Measurements from ENCODE around the gene FAM227A.
"Not testable (repeated sequence)": the region's sequence is repeated elsewhere in the genome, so short reads cannot be mapped to it uniquely, and the experiment has no call there.

The FAM227A gene

DNA sequence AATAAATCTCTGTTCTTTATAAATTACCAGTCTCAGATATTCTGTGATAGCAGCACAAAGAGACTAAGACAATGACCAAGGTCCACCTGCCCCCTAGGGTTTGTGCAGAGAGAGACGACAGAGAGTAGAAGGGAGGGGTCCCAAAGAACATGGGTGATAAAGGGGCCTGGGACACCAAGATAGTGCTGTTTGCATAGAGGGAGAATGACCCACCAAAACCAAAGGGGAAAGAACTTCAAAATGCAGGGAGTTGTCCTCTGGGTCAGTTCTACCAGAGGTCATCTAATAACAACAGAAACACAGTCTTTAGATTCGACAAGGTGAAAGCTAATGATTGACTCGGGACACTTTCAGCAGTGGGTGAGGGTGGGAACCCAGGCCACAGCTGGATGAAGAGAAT is 23.7 kb downstream of the FAM227A start:
- Histone ChIP-seq H3K27ac (ENCODE audit: insufficient read depth, low read depth, low read length, poor library complexity, severe bottlenecking) (no peak overlapping the region), H3K4me1 (ENCODE audit: control insufficient read depth, insufficient read depth, low read length) (no peaks in the 10 kb centered on the region), H3K36me3 (ENCODE audit: control insufficient read depth, insufficient read depth, low read length) (peaks cover 25% of the 10 kb centered on the region), H3K9me3 (ENCODE audit: control insufficient read depth, low read length) (no peaks in the 10 kb centered on the region), H3K4me3 (ENCODE audit: insufficient read depth, low read depth, low read length) (no peak overlapping the region), H3K27me3 (ENCODE audit: control insufficient read depth, insufficient read depth, low read length, poor library complexity, severe bottlenecking) (no peaks in the 10 kb centered on the region)
- 87 to 95% methylated on average over 3 of the region's 3 CpGs for WGBS, 2 experiments

DNA sequence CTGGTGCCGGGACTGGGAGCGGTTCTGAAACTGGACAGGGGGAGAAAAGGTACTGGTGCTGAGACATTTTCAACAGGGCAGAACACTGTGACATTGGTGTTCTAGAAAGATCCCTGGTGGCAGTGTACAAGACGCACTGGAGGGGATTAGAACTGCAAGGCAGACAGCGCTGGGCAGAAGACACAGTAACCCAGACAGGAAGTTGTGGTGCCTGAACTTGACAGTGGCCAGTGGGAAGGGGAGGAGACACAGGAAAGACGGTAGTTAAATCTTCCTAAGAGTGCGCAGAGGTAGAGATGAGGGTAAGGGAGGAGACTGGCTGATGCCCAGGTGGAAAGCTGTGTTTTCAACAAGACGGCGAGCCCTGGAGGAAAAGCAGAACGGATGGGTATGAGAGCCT is 24.5 kb downstream of the FAM227A start:
- no peaks in the 10 kb centered on the region for H3K9me3 ChIP-seq (ENCODE audit: control insufficient read depth, low read length)
- H3K27ac ChIP-seq (ENCODE audit: insufficient read depth, low read depth, low read length, poor library complexity, severe bottlenecking), result no peak overlapping the region
- no peaks in the 10 kb centered on the region for H3K27me3 ChIP-seq (ENCODE audit: control insufficient read depth, insufficient read depth, low read length, poor library complexity, severe bottlenecking)
- 94% methylated on average over 9 of the region's 9 CpGs for WGBS, 2 experiments
- peaks cover 23% of the 10 kb centered on the region for H3K36me3 ChIP-seq (ENCODE audit: control insufficient read depth, insufficient read depth, low read length)
- no peaks in the 10 kb centered on the region for H3K4me1 ChIP-seq (ENCODE audit: control insufficient read depth, insufficient read depth, low read length)
- no peak overlapping the region for H3K4me3 ChIP-seq (ENCODE audit: insufficient read depth, low read depth, low read length)

DNA sequence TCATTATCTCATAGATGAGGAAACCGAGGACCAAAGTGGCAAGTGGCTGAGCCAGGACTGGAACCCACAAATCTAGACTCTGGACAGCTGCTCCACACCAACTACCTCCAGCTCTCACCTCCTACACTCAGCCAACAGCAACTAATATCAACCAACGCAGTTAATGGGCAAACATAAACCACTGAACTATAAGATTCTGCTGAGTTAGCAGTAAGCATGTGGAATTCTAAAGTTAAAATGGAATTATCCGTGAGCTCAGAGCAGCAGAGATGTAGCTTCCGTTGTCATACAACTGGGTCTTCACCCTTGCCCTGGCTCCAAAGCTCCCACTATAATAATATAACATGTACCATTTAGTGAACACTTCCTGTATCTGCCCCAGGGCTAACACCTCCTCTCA is 27.1 kb downstream of the FAM227A start:
- H3K4me1 ChIP-seq (ENCODE audit: control insufficient read depth, insufficient read depth, low read length), result no peaks in the 10 kb centered on the region
- H3K9me3 ChIP-seq (ENCODE audit: control insufficient read depth, low read length), result no peaks in the 10 kb centered on the region
- peaks cover 10% of the 10 kb centered on the region for H3K36me3 ChIP-seq (ENCODE audit: control insufficient read depth, insufficient read depth, low read length)
- WGBS, 2 experiments, result 91 to 96% methylated on average over 4 of the region's 4 CpGs
- H3K27me3 ChIP-seq (ENCODE audit: control insufficient read depth, insufficient read depth, low read length, poor library complexity, severe bottlenecking), result no peaks in the 10 kb centered on the region
- no peak overlapping the region for H3K4me3 ChIP-seq (ENCODE audit: insufficient read depth, low read depth, low read length)
- no peak overlapping the region for H3K27ac ChIP-seq (ENCODE audit: insufficient read depth, low read depth, low read length, poor library complexity, severe bottlenecking)

DNA sequence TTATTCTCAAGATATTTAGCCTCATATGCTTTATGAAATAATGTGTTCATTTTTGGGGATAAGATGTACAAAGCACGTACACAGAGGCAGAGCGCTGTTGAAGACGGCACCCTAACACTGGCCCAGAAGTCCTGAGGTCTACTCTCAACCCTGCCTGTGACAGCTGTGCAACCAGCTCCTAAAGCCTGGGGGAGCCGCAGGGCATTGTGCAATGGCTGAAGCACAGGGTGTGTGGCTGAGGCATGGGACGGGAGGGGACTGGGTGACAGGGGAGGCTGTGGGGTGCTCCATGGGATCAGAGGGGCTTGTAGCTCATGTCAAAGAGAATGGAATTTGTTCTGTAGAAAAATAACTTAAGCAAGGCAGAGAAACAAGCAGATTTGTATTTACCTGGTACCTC is 27.7 kb downstream of the FAM227A start:
- H3K36me3 ChIP-seq (ENCODE audit: control insufficient read depth, insufficient read depth, low read length), result peaks cover 10% of the 10 kb centered on the region

DNA sequence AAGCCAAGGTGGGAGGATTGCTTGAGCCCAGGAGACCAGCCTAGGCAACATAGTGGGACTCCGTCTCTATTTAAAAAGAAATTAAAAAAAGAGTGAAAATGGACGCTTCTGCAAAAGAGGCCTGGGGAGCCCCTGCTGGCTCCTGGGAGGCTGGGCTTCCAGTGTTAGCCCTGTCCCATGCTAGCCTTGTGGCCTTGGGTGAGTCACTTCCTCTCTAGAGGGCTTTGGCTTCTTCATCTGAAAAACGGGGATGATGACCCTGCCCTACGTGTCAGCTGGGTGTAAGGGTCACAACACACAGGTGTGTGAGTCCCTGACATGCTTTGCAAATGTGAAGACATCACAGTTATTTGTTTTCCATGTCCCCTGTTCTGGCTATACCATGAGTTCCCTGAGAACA is 32.8 kb downstream of the FAM227A start:
- Histone ChIP-seq H3K36me3 (ENCODE audit: control insufficient read depth, insufficient read depth, low read length) (peaks cover 15% of the 10 kb centered on the region), H3K9me3 (ENCODE audit: control insufficient read depth, low read length) (no peaks in the 10 kb centered on the region), H3K27me3 (ENCODE audit: control insufficient read depth, insufficient read depth, low read length, poor library complexity, severe bottlenecking) (no peaks in the 10 kb centered on the region), H3K4me3 (ENCODE audit: insufficient read depth, low read depth, low read length) (no peak overlapping the region), H3K27ac (ENCODE audit: insufficient read depth, low read depth, low read length, poor library complexity, severe bottlenecking) (no peak overlapping the region), H3K4me1 (ENCODE audit: control insufficient read depth, insufficient read depth, low read length) (no peaks in the 10 kb centered on the region)
- 90 to 91% methylated on average over 4 of the region's 4 CpGs for WGBS, 2 experiments

More for the DNA sequence above, 27.7 kb downstream of the FAM227A start:
- whole genome bisulfite sequencing, 2 experiments, result 92 to 95% methylated on average over 5 of the region's 5 CpGs
- H3K9me3 ChIP-seq (ENCODE audit: control insufficient read depth, low read length), result no peaks in the 10 kb centered on the region
- H3K4me3 ChIP-seq (ENCODE audit: insufficient read depth, low read depth, low read length), result no peak overlapping the region
- no peak overlapping the region for H3K27ac ChIP-seq (ENCODE audit: insufficient read depth, low read depth, low read length, poor library complexity, severe bottlenecking)
- H3K4me1 ChIP-seq (ENCODE audit: control insufficient read depth, insufficient read depth, low read length), result no peaks in the 10 kb centered on the region
- H3K27me3 ChIP-seq (ENCODE audit: control insufficient read depth, insufficient read depth, low read length, poor library complexity, severe bottlenecking), result no peaks in the 10 kb centered on the region

DNA sequence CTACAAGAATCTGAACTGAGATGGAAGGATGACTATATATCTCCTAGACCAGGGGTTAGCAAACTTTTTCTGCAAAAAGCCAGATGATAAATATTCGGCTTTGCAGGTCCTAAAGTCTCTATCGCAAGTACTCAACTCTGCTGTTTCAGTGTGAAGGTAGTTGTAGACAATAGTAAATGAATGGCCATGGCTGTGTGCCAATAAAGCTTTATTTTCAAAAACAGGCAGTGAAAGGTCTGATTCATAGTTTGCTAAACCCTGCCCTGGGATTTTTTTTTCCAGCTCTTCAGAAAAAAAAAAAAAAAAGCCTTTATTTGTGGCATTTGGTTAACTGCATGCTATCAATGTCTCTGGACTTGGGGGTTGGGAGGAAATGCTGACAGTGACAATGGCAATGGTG is 37.5 kb downstream of the FAM227A start:
- WGBS, 2 experiments, result 95 to 97% methylated on average over 2 of the region's 2 CpGs
- no peak overlapping the region for H3K27ac ChIP-seq (ENCODE audit: insufficient read depth, low read depth, low read length, poor library complexity, severe bottlenecking)
- H3K4me3 ChIP-seq (ENCODE audit: insufficient read depth, low read depth, low read length), result no peak overlapping the region
- no peaks in the 10 kb centered on the region for H3K9me3 ChIP-seq (ENCODE audit: control insufficient read depth, low read length)
- no peaks in the 10 kb centered on the region for H3K4me1 ChIP-seq (ENCODE audit: control insufficient read depth, insufficient read depth, low read length)
- H3K27me3 ChIP-seq (ENCODE audit: control insufficient read depth, insufficient read depth, low read length, poor library complexity, severe bottlenecking), result no peaks in the 10 kb centered on the region
- peaks cover 24% of the 10 kb centered on the region for H3K36me3 ChIP-seq (ENCODE audit: control insufficient read depth, insufficient read depth, low read length)

DNA sequence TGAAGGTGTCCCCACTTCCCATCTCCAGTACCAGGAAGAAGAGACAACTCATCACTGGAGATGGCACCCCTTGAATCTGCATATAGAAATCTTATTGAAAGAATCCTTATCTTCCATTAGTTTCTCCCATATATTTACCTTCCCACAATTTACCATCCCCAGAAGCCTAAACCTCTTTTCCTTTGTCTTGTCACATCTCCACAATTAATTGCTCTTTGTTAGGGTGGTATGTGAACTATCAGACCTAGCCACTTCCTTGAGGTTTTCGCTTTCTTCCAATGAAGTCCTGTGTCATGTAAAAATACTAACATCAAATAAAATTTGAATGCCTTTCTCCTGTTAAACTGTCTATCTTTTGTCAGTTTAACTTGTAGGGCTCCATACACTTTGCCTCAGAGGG is 37.9 kb downstream of the FAM227A start:
- 100% methylated on average over 1 of the region's 1 CpG; no CpG with 5 or more reads in 1 of the 2 experiments for WGBS, 2 experiments
- Histone ChIP-seq H3K27ac (ENCODE audit: insufficient read depth, low read depth, low read length, poor library complexity, severe bottlenecking) (no peak overlapping the region), H3K4me1 (ENCODE audit: control insufficient read depth, insufficient read depth, low read length) (no peaks in the 10 kb centered on the region), H3K4me3 (ENCODE audit: insufficient read depth, low read depth, low read length) (no peak overlapping the region), H3K27me3 (ENCODE audit: control insufficient read depth, insufficient read depth, low read length, poor library complexity, severe bottlenecking) (no peaks in the 10 kb centered on the region), H3K36me3 (ENCODE audit: control insufficient read depth, insufficient read depth, low read length) (peaks cover 24% of the 10 kb centered on the region), H3K9me3 (ENCODE audit: control insufficient read depth, low read length) (no peaks in the 10 kb centered on the region)

DNA sequence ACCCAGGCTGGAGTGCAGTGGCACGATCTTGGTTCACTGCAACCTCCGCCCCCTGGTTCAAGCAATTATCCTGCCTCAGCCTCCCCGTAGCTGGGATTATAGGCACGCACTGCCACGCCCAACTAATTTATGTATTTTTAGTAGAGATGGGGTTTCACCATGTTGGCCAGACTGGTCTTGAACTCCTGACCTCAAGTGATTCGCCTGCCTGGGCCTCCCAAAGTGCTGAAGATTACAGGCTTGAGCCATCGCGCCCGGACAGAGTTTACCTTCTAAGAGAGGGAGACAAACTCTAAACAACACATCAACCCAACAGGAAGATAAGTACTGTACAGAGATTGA is 41.2 kb downstream of the FAM227A start:
- 96% methylated on average over 8 to 9 of the region's 9 CpGs for WGBS, 2 experiments
- H3K36me3 ChIP-seq (ENCODE audit: control insufficient read depth, insufficient read depth, low read length), result peaks cover 23% of the 10 kb centered on the region
- not testable (repeated sequence) for H3K9me3 ChIP-seq (ENCODE audit: control insufficient read depth, low read length); H3K27me3 ChIP-seq (ENCODE audit: control insufficient read depth, insufficient read depth, low read length, poor library complexity, severe bottlenecking); H3K4me1 ChIP-seq (ENCODE audit: control insufficient read depth, insufficient read depth, low read length); H3K27ac ChIP-seq (ENCODE audit: insufficient read depth, low read depth, low read length, poor library complexity, severe bottlenecking); H3K4me3 ChIP-seq (ENCODE audit: insufficient read depth, low read depth, low read length)

DNA sequence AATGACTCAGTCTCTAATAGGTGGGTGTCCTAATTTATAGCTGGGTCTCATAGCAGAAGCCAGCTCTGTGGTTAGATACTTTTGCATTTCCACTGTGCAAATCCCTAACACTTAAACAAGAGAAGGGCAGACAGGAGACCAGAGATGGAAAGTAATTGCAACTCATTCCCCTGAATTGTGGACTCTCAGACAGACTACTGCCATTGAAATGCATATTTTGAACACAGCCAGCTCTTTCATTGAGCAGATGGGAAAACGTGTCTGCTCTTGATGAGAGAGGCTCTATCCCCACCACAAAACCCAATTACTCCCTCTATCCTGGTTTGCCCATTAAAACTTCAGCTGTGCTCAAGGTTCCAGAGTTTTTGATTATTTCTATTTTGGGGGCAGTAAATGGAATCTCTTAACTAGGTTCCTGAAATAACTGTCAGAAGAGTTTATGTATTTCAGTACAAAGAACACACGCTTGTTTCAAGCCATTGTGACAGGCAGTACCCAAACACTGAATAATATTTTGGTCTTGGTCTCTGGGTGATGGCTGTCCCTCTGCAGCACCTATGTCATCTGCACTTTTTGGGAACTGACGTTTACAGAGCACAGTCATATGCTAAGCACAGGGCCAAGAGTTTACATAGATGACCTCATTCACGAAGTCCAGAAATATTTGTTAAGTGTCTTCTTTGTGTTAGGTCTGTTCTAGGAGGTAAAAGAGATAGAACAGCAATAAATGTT is 41.7 kb downstream of the FAM227A start:
- no peaks in the 10 kb centered on the region for H3K9me3 ChIP-seq (ENCODE audit: control insufficient read depth, low read length)
- no peaks in the 10 kb centered on the region for H3K4me1 ChIP-seq (ENCODE audit: control insufficient read depth, insufficient read depth, low read length)
- H3K27me3 ChIP-seq (ENCODE audit: control insufficient read depth, insufficient read depth, low read length, poor library complexity, severe bottlenecking), result no peaks in the 10 kb centered on the region
- whole genome bisulfite sequencing, 2 experiments, result 82% methylated on average over 4 of the region's 4 CpGs
- H3K27ac ChIP-seq (ENCODE audit: insufficient read depth, low read depth, low read length, poor library complexity, severe bottlenecking), result no peak overlapping the region
- H3K36me3 ChIP-seq (ENCODE audit: control insufficient read depth, insufficient read depth, low read length), result peaks cover 18% of the 10 kb centered on the region
- no peak overlapping the region for H3K4me3 ChIP-seq (ENCODE audit: insufficient read depth, low read depth, low read length)

DNA sequence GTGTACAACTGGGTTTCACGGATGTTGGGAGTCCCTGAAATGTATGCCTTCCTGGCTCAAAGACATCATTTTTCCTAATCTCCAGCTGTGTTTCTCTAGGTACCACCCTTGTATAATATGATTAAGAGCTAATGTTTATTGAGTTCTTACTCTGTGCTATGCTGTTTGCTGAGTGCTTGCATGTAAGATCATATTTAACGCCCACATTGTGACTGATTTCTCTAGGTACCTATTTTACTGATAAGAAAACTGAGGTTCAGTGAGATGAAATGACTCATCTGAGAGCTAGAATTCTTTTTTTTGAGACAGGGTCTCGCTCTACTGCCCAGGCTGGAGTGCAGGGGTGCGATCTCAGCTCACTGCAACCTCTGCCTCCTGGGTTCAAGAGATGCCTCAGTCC is 42.6 kb downstream of the FAM227A start:
- WGBS, 2 experiments, result 97 to 98% methylated on average over 4 of the region's 4 CpGs
- Histone ChIP-seq H3K27ac (ENCODE audit: insufficient read depth, low read depth, low read length, poor library complexity, severe bottlenecking) (no peak overlapping the region), H3K9me3 (ENCODE audit: control insufficient read depth, low read length) (no peaks in the 10 kb centered on the region), H3K4me3 (ENCODE audit: insufficient read depth, low read depth, low read length) (no peak overlapping the region), H3K4me1 (ENCODE audit: control insufficient read depth, insufficient read depth, low read length) (no peaks in the 10 kb centered on the region), H3K36me3 (ENCODE audit: control insufficient read depth, insufficient read depth, low read length) (peaks cover 12% of the 10 kb centered on the region), H3K27me3 (ENCODE audit: control insufficient read depth, insufficient read depth, low read length, poor library complexity, severe bottlenecking) (no peaks in the 10 kb centered on the region)

Data from ectodermal cell (in vitro differentiated cells).